Cortex of kidney (tissue), 1 donor: Measurements from ENCODE around the gene YY1.
"Not testable (repeated sequence)": the region's sequence is repeated elsewhere in the genome, so short reads cannot be mapped to it uniquely, and the experiment has no call there.

Experiments used
- DNase-seq: peaks from one replicate; lab custom pipeline; 2025; lab: John Stamatoyannopoulos, UW

The YY1 gene

DNA sequence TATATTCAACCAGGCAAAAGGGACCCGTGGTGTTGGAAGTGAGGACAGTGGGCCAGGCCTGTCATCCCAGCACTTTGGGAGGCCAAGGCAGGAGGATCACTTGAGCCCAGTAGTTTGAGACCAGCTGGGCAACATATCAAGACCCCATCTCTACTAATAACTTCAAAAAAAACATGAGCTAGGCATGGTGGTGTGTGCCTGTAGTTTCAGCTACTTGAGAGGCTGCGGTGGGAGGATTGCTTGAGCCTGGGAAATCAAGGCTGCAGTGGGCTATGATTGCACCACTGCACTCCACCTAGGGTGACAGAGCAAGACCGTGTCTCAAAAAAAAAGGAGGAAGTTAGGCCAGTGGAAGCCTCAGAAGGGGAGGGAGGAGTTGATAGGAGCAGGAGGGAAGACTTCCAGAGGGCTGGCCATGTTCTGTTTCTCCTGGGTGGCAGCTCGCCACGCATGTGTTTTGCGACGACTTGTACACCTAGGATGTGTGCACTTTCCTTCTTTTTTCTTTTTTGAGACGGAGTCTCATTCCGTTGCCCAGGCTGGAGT lies 57.2 kb downstream of the YY1 start:
- DNase-seq = no peak

DNA sequence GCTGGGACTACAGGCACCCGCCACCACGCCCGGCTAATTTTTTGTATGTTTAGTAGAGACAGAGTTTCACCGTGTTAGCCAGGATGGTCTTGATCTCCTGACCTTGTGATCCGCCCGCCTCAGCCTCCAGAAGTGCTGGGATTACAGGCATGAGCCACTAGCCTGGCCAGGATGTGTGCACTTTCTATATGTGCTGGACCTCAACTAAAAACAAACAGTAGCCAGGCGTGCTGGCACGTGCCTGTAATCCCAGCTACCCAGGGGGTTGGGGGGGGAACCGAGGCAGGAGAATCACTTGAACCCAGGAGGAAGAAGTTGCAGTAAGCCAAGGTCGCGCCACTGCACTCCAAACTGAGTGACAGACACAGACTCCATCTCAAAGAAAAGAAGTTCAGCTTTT lies 57.8 kb downstream of the YY1 start:
- DNase-seq = not testable (repeated sequence)

DNA sequence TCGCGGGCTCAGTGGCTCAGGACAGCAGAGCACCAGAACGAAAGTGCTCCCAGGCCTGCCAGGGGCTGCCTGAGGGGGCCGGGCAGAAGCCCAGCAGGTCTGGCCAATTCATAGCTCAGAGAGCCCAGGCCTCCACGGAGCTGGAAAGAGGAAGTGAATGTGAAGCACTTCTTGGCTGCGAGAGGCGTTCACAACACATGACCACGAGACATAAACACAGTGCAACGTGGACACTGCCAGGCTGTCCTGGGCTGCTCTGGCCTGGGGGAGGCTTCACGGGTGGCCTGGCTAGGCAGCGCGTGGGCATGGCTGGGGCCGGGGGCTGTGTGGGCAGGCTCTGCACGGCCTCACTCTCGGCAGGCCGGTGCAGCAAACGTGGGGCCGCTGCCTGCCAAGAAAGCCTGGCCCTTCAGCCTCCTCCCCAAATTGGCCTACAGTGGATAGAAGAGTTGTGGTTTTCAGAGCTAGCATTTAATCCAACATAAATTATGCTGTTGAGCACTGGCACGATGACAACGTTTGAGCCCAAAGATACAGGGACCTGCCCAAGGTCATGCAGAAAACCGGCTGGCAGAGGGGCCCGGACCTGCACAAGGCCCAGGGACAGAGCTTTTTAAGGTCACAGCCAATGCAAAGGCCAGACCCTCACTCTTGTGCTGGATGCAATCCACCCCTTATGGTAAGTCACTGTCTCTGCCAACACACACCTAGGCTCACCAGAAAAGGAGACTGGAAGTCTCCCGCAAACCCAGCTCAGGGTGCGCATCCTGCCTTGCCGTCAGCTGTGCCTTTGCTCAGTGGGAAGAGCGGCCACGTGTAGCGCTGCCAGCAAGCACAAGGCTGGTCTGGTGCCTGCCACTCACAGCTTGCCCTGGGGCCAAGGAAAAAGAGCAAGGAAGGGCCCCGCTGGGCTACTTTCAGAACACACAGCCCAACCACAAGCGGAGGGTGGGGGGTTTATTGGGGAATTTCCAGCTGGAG lies 58.7 kb downstream of the YY1 start:
- no peak for DNase-seq

DNA sequence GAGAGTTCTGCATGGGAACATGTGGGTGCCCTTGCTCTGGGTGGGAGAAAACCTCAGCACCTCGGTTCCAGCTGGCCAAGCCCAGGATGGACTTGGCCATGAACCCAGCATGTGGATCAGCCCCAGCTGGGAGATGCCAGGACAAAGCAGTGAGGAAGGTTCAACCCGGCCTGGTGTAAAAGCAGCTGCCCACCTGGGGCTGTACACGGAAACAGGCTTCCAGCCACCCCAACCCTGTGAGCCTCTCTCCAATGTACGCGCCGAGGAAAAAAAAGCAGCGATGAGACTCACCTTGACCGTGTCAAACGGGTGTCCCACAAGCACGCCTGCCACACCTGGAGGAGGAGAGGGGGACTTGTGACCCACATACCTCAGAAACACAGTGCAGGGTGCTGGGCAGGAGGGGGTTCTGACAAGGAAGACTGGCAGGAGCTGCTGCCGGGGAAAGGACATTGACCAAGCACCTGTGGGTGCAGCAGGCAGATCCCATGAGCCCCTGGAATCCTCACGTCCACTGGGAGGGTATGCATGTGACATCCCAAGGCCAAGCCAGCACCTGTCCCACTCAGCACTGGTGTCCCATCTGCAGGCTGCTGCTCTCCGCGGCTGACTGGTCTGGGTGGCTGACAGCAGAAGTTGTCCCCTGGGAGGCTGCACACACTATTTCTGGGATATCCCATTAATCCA lies 59.8 kb downstream of the YY1 start:
- no peak for DNase-seq

DNA sequence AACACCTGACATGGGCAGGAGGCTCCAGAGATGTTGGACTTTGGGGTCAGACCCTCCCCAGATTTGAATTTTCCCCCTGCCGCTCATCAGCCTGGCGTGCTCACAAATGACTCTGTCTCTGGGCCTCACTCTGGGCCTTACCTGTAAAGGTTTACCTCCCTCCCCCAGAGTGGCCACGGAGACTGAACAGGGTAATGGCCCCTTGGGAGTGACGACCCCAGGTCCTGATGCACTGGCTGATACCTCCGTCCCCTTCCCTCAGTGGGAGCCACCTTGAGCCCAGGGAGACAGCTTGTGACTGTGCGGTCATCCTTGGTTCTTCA lies 60.3 kb downstream of the YY1 start:
- no peak for DNase-seq

DNA sequence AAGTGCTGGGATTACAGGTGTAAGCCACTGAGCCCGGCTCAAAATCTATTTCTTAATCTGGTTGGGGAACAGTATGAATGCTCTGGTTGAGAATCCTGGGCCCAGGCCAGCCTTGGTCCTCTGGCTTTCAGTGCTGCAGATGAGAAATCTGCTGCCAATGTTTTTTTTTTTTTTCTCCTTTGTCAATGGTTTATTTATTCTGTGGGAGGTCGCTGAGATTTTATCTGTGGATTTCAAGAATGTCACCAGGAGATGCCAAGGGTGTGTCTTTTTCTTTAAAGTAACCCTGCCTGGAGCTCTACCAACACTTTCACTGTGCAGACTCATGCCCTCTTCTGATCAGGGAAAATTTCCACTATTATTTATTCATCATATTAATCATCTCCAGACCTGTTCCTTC lies 63.7 kb downstream of the YY1 start:
- DNase-seq = no peak

DNA sequence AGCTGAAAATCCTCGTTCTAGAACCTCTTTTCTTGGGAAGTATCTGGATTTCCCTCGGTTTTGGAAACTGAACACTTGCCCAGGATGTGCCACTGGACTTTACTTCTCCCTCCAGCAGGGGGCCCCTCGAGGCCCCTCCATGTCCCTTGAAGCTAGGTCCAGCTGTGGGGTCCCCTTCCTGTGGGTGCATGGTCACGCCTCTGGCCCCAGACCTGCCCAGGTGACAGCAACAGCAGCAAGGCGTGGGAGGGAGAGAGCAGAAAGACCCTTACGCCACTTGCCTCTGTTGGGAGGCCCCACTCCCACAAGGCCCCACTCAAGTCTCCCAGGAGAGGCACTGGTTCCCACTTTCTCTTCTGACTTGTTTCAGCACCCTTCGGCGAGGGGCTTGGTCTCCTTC lies 64.2 kb downstream of the YY1 start:
- DNase-seq = no peak

DNA sequence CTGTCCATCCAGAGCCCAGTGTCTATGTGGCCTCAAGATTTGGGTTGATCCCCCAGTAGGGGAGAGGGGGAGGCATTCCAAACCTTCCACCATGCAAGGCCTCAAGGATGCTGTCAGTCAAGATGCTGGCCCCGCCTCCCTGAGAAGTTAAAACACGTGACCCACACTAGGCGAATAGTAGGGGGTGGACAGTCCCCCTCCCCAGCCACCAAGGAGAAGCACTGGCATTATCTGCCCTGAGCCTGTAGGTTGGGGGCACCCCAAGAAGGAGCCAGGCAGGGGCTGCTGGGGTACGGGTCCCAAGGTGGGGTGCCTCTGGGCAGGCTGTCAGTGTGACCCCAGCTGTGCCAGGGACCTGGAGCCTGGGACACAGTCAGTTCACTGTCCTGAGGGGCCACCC lies 65.0 kb downstream of the YY1 start:
- DNase-seq = no peak

DNA sequence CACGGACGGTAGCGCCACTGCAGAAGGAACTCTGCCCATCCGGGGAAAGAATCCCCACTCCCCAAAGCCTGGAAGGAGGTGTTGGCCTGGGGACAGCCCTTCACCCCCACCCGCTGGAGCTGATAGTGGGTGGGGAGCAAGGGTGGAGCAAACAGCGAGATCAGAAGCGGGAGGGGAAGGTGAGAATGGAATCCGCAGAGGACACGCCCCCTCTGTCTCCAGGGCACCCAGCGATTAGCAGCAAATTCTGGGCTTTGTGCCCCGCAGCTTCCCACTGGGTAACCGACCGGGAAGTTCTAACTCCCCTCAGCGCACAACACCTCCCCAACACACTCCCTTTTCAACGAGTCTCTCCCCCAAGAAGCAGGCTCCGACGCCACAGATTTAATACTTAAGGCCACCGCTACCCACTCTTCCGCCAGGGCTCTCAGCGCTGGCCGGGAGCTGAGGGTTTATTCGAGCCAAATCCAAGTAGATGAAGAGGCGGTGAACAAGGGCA lies 65.9 kb downstream of the YY1 start:
- DNase-seq = no peak

DNA sequence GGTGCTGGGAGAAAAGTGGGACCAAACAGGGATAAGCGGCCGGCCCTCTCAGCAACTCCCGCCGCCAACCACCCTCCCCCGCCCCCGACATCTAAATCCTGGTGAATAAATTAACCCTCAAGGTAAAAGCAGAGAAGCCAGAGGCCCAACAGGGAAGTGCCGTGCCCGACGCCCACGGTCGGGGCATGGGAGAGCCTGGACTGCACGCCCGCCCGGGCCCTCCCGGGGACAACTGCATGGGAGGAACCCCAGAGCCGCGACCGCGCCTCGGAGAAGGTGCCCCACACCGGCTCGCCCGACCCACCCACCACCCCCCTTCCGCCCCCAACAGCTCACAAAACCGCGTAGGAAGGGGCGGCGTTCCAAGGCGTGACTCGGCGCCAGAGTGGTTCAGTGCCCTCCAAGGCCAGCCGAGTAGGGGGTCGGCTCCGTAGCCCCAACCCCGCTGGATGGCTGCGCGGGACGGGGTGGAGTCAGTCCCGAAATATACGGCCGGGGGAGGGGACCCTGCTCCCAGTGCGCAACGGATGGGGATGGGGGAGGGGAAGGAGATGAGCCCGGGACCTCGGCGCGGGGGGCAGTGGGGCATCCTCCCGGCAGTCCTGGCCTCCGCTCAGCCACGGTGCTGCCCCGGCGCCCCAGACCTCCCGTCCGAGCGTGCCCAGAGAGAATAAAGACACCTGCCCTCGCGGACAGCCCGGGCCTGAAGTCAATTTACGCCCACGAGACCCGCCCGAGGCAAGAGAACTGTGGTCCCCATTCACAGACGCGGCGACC lies 66.6 kb downstream of the YY1 start:
- DNase-seq = no peak

DNA sequence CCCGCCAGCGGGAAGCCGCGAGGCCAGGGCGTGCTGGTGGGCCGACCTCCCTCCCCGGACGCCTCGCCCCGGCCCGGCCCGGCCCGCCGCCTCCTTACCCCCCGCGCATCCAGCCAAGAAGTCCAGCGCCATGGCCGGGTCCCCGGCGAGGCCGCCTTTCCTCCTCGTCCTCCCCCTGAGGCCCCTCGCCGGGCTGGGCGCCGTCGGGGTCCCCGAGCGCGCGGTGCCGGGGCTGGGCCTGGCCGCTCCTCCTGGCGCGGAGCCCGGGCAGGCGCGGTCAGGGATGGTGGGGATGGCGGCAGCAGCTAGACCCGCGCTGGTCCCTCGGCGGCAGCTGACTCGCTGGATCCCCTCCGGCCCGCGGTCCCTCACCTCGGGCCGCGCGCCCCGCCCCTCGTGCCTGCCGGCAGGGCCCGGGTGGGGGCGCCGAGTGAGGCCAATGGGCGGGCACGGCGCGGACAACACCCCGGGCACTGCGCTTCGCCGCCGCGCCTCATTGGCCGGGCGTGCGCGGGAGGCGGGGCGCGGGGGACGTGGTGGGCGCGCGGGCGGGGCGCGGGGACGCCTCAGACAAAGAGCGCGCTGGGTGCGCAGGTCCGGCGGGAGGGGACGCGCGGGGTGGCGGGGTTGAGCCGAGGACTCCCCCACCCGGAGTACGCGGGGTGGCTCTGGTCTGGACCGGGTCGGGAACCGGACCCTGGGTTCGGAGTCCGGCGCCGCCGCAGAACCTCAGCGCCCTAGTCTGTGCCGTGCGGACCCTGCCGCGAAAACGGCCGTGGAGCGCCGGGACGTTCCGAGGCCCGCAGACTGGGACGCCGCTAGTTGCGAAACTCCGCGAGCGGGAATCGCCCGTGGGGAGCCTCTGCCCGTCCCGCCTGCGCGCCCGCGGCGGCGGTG lies 67.4 kb downstream of the YY1 start, which contains the start of gene SLC25A29:
TSS of gene SLC25A29 (minus strand) at position 344 of the 897 bp plus-strand sequence. CDS start at position 132, 212 bp downstream.
- DNase-seq = peak; percentile 45

DNA sequence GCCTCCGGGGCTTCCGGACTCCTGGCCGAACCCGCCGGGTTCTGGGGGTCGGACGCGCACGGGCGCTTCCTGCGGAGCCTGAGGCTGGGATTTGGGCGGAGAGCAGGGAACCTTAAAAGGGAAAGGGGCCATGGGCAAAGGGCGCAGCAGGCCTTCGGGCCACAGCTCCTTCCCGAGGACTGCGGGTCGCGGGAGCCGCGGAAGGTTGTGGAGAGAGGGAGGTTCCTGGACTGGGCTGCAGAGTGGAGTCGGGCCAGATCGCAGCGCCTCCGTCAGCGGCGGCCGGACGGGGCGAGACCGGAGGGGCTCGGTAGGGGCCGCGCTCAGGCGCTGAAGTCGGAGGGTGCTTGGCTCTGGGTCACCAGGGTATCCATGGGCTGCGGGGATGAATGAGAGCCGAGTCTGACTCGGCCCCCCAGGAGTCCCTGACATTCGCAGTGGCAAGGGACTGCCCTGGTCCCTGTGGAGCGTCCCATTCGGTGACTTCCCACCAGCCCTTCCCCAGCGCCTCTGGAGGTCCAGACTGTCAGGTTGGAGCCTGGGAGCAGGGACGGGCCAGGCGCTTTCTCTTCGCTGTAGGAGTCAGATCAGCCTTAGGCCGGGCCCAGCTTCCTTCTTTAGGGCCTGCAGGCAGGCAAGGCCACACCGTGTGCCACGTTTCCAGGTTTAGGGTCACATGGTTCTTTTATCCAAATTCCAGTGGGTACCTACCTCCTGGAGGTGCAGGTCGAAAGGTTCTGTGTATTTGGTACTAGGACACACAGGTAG lies 68.2 kb downstream of the YY1 start:
- DNase-seq = no peak

DNA sequence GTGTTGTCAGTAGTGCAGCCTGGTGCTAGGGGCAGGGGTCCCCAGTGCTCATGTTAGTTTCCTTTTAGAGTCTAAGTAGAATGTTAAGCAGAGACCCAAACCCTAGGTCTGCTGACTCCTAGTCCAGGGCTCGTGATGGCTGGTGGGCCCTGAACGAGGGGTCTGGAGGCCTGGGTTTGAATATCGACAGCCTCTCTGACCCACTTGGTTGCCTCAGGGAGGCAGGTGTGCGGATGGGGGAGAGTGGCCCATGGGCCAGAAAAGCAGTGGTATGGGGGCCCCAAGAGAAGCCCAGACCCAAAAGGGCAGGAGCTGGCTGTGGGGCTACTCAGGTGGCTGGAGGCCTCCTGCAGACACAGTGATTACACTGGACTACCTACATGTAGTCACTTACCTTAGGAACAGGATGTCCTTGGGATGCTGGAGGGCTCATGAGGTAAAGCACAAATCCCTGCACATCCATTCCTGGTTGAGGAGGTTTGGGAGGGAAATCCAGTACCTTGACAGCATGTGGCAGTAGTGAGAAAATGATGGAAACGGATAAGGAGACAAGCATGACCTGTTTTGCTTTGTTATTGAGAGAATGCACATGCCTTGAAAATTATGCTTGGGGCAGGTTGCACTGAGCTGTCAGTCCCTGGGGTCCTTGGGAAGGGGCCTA lies 69.0 kb downstream of the YY1 start:
- DNase-seq = no peak

DNA sequence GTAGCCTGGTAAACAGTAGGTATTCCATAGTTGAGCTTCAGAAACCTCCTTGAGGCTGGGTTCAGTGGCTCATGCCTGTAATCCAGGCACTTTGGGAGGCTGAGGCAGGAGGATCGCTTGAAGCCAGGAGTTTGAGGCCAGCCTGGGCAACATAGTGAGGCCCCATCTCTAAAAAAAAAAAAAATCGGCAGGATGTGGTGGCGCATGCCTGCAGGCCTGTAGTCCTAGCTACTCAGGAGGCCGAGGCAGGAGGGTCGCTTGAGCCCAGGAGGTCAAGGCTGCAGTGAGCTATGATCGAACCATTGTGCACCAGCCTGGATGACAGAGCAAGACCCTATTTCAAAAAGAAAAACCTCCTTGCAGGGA lies 69.5 kb downstream of the YY1 start:
- not testable (repeated sequence) for DNase-seq

DNA sequence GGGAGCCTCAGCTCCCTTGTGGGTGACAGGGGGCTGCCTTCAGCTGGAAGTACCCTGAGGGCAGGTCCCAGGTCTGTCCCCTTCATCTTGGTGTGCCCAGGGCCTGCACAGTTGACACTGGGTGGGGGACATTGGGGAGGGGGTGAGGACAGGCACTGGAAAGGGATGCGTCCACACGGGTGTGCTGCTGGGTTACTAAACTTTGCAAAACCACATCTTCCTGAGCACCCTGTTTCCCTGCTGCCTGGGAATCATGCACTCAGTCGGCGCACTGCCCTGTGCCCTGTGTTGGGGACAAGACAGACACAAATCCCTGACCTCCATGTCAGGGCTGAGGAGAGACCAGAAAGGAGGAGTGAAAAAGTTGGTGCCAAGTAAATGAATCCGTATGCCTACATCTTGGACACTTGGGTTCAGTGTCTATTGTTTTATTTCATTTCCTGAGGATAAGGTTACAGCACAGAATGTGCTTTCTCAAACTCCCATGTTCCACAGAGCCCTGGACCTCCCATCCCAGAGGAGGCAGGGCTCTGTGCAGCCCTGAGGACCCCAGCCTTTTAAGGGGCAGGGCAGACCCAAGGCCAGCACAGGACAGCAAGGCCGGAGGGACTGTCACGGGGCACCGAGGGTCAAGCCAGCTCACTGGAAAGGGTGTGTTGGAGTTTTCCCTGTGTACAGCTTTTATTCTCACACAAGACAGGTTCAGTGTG lies 70.2 kb downstream of the YY1 start:
- DNase-seq = no peak

DNA sequence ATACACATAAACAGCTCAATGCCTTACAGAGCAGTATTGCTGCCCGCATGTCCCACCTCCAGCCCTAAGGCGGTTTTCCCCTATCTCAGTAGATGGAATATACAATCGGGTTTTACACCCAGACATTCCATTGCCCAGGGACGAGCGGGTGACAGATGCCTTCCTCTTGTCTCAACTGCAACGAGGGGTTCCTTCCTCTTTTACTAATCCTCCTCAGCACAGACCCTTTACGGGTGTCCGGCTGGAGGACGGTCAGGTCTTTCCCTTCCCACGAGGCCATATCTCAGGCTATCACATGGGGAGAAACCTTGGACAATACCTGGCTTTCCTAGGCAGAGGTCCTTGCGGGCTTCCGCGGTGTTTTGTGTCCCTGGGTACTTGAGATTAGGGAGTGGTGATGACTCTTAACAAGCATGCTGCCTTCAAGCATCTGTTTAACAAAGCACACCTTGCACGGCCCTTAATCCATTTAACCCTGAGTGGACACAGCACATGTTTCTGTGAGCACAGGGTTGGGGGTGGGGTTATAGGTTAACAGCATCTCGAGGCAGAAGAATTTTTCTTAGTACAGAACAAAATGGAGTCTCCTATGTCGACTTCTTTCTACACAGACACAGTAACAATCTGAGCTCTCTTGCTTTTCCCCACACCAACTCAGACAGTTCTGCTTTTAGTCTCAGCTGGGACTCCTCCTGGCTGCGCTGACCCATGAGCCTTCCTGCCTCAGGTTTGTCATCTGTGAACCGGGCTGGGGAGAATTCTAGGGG lies 73.3 kb downstream of the YY1 start:
- not testable (repeated sequence) for DNase-seq

DNA sequence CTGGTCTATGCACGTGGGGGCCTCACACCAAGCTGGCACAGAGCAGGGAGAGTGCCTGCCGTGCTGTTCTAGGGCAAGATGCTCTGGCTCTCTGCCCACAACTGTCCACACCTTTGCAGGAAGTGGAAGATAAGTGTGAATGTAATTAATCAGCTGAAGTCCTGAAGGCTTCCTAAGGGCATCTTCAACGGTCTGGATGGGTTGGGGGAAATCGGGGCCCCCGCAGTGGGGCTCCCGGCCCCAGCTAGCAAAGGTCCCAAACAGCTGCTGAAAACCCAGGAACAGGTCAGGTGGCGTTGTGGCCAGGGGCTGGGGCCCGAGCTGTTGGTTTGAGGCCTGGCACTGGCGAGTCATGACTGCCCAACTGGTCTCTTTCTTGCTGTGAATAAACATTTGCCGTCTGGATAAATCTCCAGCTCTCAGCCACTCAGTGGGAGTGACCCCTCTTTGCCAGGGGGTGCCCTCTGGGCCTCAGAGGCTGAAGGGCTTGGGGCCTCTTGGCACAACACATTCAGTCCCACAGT lies 74.0 kb downstream of the YY1 start:
- no peak for DNase-seq
